IMR-90 (cell line): ENCODE results near the gene LGALS4.
"Not testable (repeated sequence)": the region's sequence is repeated elsewhere in the genome, so short reads cannot be mapped to it uniquely, and the experiment has no call there.

ENCODE experiments used
- CEBPB ChIP-seq: IDR thresholded peaks from 2 replicates; pipeline ENCODE4 v1.6.1; 2012; ENCODE audit warnings: low read depth, low read length, improper control_type of control experiment
- CHD1 ChIP-seq: IDR thresholded peaks from 2 replicates; pipeline ENCODE4 v1.6.1; 2012; ENCODE audit warnings: low read depth, low read length, improper control_type of control experiment
- POLR2A ChIP-seq: IDR thresholded peaks from 2 replicates; pipeline ENCODE4 v1.6.1; 2012; ENCODE audit warnings: mild to moderate bottlenecking, low read depth, low read length
- TF ChIP-seq, protein P1 (sequence below): conservative IDR thresholded peaks from 2 replicates; pipeline ENCODE4 v1.5.1; 2012; ENCODE audit warnings: mild to moderate bottlenecking, low read depth, low read length, improper control_type of control experiment
- TF ChIP-seq, protein P2 (sequence below): fragments of 150-350 bp; IDR thresholded peaks from 2 replicates; pipeline ENCODE4 v1.6.1; 2016; ENCODE audit warnings: low read depth, mild to moderate bottlenecking, low read length, moderate library complexity, borderline replicate concordance

- not testable (repeated sequence) for TF ChIP-seq CHD1, POLR2A, CEBPB
- TF ChIP-seq, protein P1, sequence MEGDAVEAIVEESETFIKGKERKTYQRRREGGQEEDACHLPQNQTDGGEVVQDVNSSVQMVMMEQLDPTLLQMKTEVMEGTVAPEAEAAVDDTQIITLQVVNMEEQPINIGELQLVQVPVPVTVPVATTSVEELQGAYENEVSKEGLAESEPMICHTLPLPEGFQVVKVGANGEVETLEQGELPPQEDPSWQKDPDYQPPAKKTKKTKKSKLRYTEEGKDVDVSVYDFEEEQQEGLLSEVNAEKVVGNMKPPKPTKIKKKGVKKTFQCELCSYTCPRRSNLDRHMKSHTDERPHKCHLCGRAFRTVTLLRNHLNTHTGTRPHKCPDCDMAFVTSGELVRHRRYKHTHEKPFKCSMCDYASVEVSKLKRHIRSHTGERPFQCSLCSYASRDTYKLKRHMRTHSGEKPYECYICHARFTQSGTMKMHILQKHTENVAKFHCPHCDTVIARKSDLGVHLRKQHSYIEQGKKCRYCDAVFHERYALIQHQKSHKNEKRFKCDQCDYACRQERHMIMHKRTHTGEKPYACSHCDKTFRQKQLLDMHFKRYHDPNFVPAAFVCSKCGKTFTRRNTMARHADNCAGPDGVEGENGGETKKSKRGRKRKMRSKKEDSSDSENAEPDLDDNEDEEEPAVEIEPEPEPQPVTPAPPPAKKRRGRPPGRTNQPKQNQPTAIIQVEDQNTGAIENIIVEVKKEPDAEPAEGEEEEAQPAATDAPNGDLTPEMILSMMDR = not testable (repeated sequence)
- TF ChIP-seq, protein P2, sequence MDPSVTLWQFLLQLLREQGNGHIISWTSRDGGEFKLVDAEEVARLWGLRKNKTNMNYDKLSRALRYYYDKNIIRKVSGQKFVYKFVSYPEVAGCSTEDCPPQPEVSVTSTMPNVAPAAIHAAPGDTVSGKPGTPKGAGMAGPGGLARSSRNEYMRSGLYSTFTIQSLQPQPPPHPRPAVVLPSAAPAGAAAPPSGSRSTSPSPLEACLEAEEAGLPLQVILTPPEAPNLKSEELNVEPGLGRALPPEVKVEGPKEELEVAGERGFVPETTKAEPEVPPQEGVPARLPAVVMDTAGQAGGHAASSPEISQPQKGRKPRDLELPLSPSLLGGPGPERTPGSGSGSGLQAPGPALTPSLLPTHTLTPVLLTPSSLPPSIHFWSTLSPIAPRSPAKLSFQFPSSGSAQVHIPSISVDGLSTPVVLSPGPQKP = not testable (repeated sequence)
These were observed 21.2 kb downstream of the LGALS4 start for GRCh38 chr19:38791451-38792064.
